Prostate gland (tissue), 2 donors: Measurements from ENCODE around the gene CARD14. TPM values are rescaled to one million over a fixed set of nuclear protein-coding genes. Genes with fewer than 3 reads are reported as not detected.
"Not testable (repeated sequence)": the region's sequence is repeated elsewhere in the genome, so short reads cannot be mapped to it uniquely, and the experiment has no call there.

Experiments used
- DNase-seq: peaks from one replicate; pipeline ENCODE4 v3.0.0-alpha.2; 2019; ENCODE audit warnings: low spot score
- H3K27ac ChIP-seq, 2 donors: fragments of 200-600 bp; sonication (generic); 2 replicates each; pipeline ENCODE4 v1.5.1; 2017 to 2019
- H3K27me3 ChIP-seq: fragments of 200-600 bp; sonication (generic); replicated peaks from 2 replicates; pipeline ENCODE4 v1.5.1; 2019; ENCODE audit not compliant: insufficient read depth
- H3K36me3 ChIP-seq, 2 donors: fragments of 200-600 bp; sonication (generic); 1 replicate in 1 of 2; 2 replicates in 1 of 2; pipeline versions ENCODE4 v1.5.1 to v1.8.1; 2017 to 2019
- H3K4me1 ChIP-seq: fragments of 200-600 bp; sonication (generic); replicated peaks from 2 replicates; pipeline ENCODE4 v1.5.1; 2019
- H3K4me3 ChIP-seq, 2 donors: fragments of 200-600 bp; sonication (generic); 2 replicates each; pipeline ENCODE4 v1.5.1; 2017 to 2019
- H3K9me3 ChIP-seq: fragments of 200-600 bp; sonication (generic); 2 replicates; pipeline ENCODE4 v1.5.1; 2017
- CTCF ChIP-seq, 4 experiments: fragments of 200-600 bp in 2 of 4; fragments of 450-650 bp in 2 of 4; sonication (generic) in 2 of 4; IDR thresholded peaks; 1 replicate in 3 of 4; 2 replicates in 1 of 4; pipeline ENCODE4 v1.5.1; 2016 to 2019; ENCODE audit warnings: antibody characterized with exemption in 4 of 4, mild to moderate bottlenecking in 2 of 4, moderate library complexity in 2 of 4
- POLR2A ChIP-seq: fragments of 450-650 bp; IDR thresholded peaks from one replicate; pipeline ENCODE4 v1.6.1; 2016; ENCODE audit warnings: antibody characterized with exemption, mild to moderate bottlenecking
- POLR2AphosphoS5 ChIP-seq: sonication (generic); formaldehyde crosslinking; IDR thresholded peaks from one replicate; pipeline ENCODE4 v1.6.1; 2017; ENCODE audit warnings: antibody characterized with exemption
- WGBS: methylation state at CpG from one replicate; pipeline ENCODE4 v1.1.5; 2018; 5-methylcytosine and 5-hydroxymethylcytosine counted together
- intact Hi-C: fragments of 100-400 bp; cut with DNase I; formaldehyde crosslinking; loops from one replicate; pipeline ENCODE4 v1.14.2; 2022
- total RNA-seq, 2 donors: library from RNA; depleted of rRNA; stranded (reverse); fragments of >200 nt; gene quantifications; one replicate each; pipeline ENCODE4 v1.1.0, GENCODE V29; 2016

Gene CARD14
- total RNA-seq, 2 donors from 2014 or later = 10.2 to 27.3 TPM

- intact Hi-C loops = no loop called here
- Histone ChIP-seq H3K4me1 (peaks cover 4% of the 10 kb centered on the region), H3K4me3 (no peak overlapping the region), H3K27me3 (no peaks in the 10 kb centered on the region), H3K36me3 (no peaks in the 10 kb centered on the region), H3K27ac (no peak overlapping the region), H3K9me3 (no peaks in the 10 kb centered on the region)
- TF ChIP-seq POLR2A (no peak), POLR2AphosphoS5 (no peak), CTCF (IDR thresholded peaks at IDR 0.05) (no peak)
- 86% methylated on average over 7 of the region's 7 CpGs for WGBS
- no peak for DNase-seq
Measured at GRCh38 chr17:80196652-80197051, 26.8 kb downstream of the CARD14 start.

GRCh38 chr17:80198144-80198661 is 28.4 kb downstream of the CARD14 start:
- Histone ChIP-seq H3K27ac (no peak overlapping the region), H3K27me3 (no peaks in the 10 kb centered on the region), H3K36me3 (no peaks in the 10 kb centered on the region), H3K4me1 (no peaks in the 10 kb centered on the region), H3K4me3 (no peak overlapping the region), H3K9me3 (no peaks in the 10 kb centered on the region)
- no peak for TF ChIP-seq POLR2A
- TF ChIP-seq CTCF (IDR thresholded peaks at IDR 0.05) = no peak
- TF ChIP-seq POLR2AphosphoS5 = no peak
- WGBS = 66% methylated on average over 24 of the region's 27 CpGs
- intact Hi-C loops = no loop called here
- DNase-seq = no peak

GRCh38 chr17:80199295-80199694 is 29.5 kb downstream of the CARD14 start:
- H3K27me3 ChIP-seq, H3K36me3 ChIP-seq, DNase-seq, H3K4me3 ChIP-seq, H3K4me1 ChIP-seq, H3K27ac ChIP-seq, H3K9me3 ChIP-seq, intact Hi-C loops: not testable (repeated sequence)
- WGBS = 71% methylated on average over 6 of the region's 6 CpGs

- no peak overlapping the region for H3K4me3 ChIP-seq
- 89% methylated on average over 10 of the region's 15 CpGs for WGBS
- H3K9me3 ChIP-seq = no peaks in the 10 kb centered on the region
- H3K27me3 ChIP-seq = no peaks in the 10 kb centered on the region
- TF ChIP-seq CTCF (IDR thresholded peaks at IDR 0.05) (no peak), POLR2A (no peak), POLR2AphosphoS5 (no peak)
- no peak for DNase-seq
- no peak overlapping the region for H3K27ac ChIP-seq
- no peaks in the 10 kb centered on the region for H3K4me1 ChIP-seq
- intact Hi-C loops = no loop called here
- no peaks in the 10 kb centered on the region for H3K36me3 ChIP-seq
Measured at GRCh38 chr17:80201446-80201845, 31.6 kb downstream of the CARD14 start.

GRCh38 chr17:80202197-80202596 is 32.4 kb downstream of the CARD14 start:
- Histone ChIP-seq H3K9me3 (no peaks in the 10 kb centered on the region), H3K4me1 (no peaks in the 10 kb centered on the region), H3K27me3 (no peaks in the 10 kb centered on the region), H3K4me3 (no peak overlapping the region), H3K27ac (no peak overlapping the region), H3K36me3 (no peaks in the 10 kb centered on the region)
- DNase-seq = no peak
- intact Hi-C loops = no loop called here
- TF ChIP-seq CTCF (IDR thresholded peaks at IDR 0.05) (no peak), POLR2AphosphoS5 (no peak), POLR2A (no peak)
- WGBS = 92% methylated on average over 17 of the region's 17 CpGs
